H9 (cell line): ENCODE measurements around the gene SPTBN5. TPM values are rescaled to one million over a fixed set of nuclear protein-coding genes. Genes with fewer than 3 reads are reported as not detected.

ENCODE experiments used
- DNase-seq: peaks from one replicate; pipeline ENCODE4 v3.0.0-alpha.2; 2017
- H2AFZ ChIP-seq: one replicate; pipeline ENCODE4 v1.6.1; 2013; ENCODE audit warnings: mild to moderate bottlenecking, low read length, control low read depth, moderate library complexity
- H2AK5ac ChIP-seq: 2 replicates; pipeline ENCODE4 v1.6.1; 2013; ENCODE audit warnings: low read length, control low read depth, mixed read lengths; ENCODE audit not compliant: insufficient read length
- H2BK120ac ChIP-seq: one replicate; pipeline ENCODE4 v1.6.1; 2013; ENCODE audit warnings: low read depth, mild to moderate bottlenecking, low read length, control low read depth, inconsistent platforms; ENCODE audit not compliant: poor library complexity, severe bottlenecking
- H2BK12ac ChIP-seq: 2 replicates; pipeline ENCODE4 v1.6.1; 2013; ENCODE audit warnings: low read length, control low read depth, mixed read lengths, low read depth; ENCODE audit not compliant: insufficient read length
- H2BK15ac ChIP-seq: 2 replicates; pipeline ENCODE4 v1.6.1; 2013; ENCODE audit warnings: low read depth, low read length, control low read depth
- H2BK20ac ChIP-seq: one replicate; pipeline ENCODE4 v1.6.1; 2013; ENCODE audit warnings: low read depth, mild to moderate bottlenecking, low read length, control low read depth, inconsistent platforms; ENCODE audit not compliant: poor library complexity, severe bottlenecking
- H2BK5ac ChIP-seq: 2 replicates; pipeline ENCODE4 v1.6.1; 2013; ENCODE audit warnings: low read length, control low read depth, mixed read lengths; ENCODE audit not compliant: insufficient read length
- H3K14ac ChIP-seq: 2 replicates; pipeline ENCODE4 v1.6.1; 2013; ENCODE audit warnings: low read length, control low read depth; ENCODE audit not compliant: insufficient read depth
- H3K18ac ChIP-seq: 2 replicates; pipeline ENCODE4 v1.6.1; 2013; ENCODE audit warnings: low read depth, mild to moderate bottlenecking, mixed read lengths, low read length, control low read depth; ENCODE audit not compliant: insufficient read length
- H3K23ac ChIP-seq: 2 replicates; pipeline ENCODE4 v1.6.1; 2013; ENCODE audit warnings: low read length, control low read depth, mixed read lengths, low read depth; ENCODE audit not compliant: insufficient read length
- H3K23me2 ChIP-seq: 2 replicates; pipeline ENCODE4 v1.6.1; 2013; ENCODE audit warnings: low read depth, mild to moderate bottlenecking, mixed read lengths, low read length, control low read depth; ENCODE audit not compliant: insufficient read length, poor library complexity, severe bottlenecking
- H3K27ac ChIP-seq: 2 replicates; pipeline ENCODE4 v1.5.1; 2013; ENCODE audit warnings: low read length, control low read depth, mixed read lengths, low read depth; ENCODE audit not compliant: insufficient read length
- H3K27me3 ChIP-seq: 2 replicates; pipeline ENCODE4 v1.6.1; 2013; ENCODE audit warnings: low read length, control low read depth, inconsistent platforms; ENCODE audit not compliant: insufficient read depth
- H3K4ac ChIP-seq: 2 replicates; pipeline ENCODE4 v1.6.1; 2013; ENCODE audit warnings: low read depth, mild to moderate bottlenecking, control low read depth, inconsistent platforms, low read length, moderate library complexity
- H3K4me1 ChIP-seq: 2 replicates; pipeline ENCODE4 v1.6.1; 2013; ENCODE audit warnings: low read length, control low read depth, inconsistent platforms; ENCODE audit not compliant: insufficient read depth
- H3K4me2 ChIP-seq: 2 replicates; pipeline ENCODE4 v1.6.1; 2013; ENCODE audit warnings: low read length, control low read depth, mixed read lengths; ENCODE audit not compliant: insufficient read length, insufficient read depth
- H3K56ac ChIP-seq: 2 replicates; pipeline ENCODE4 v1.6.1; 2013; ENCODE audit warnings: low read depth, mild to moderate bottlenecking, mixed read lengths, low read length, control low read depth; ENCODE audit not compliant: insufficient read length
- H3K79me1 ChIP-seq: 2 replicates; pipeline ENCODE4 v1.6.1; 2013; ENCODE audit warnings: low read depth, mild to moderate bottlenecking, moderate library complexity, low read length, control low read depth, inconsistent platforms; ENCODE audit not compliant: insufficient read depth, poor library complexity, severe bottlenecking
- H3K79me2 ChIP-seq: 2 replicates; pipeline ENCODE4 v1.6.1; 2013; ENCODE audit warnings: low read length, control low read depth, inconsistent platforms; ENCODE audit not compliant: insufficient read depth
- H3K9ac ChIP-seq: 2 replicates; pipeline ENCODE4 v1.6.1; 2013; ENCODE audit warnings: low read length, control low read depth, mixed read lengths; ENCODE audit not compliant: insufficient read length; ENCODE audit errors: extremely low read depth
- H3K9me3 ChIP-seq: one replicate; pipeline ENCODE4 v1.6.1; 2013; ENCODE audit warnings: low read depth, low read length, inconsistent platforms; ENCODE audit not compliant: control insufficient read depth
- H3T11ph ChIP-seq: one replicate; pipeline ENCODE4 v1.6.1; 2013; ENCODE audit warnings: mild to moderate bottlenecking, low read length, control low read depth, inconsistent platforms
- H4K20me1 ChIP-seq: one replicate; pipeline ENCODE4 v1.6.1; 2013; ENCODE audit not compliant: control insufficient read depth, insufficient read length, insufficient read depth
- H4K5ac ChIP-seq: 2 replicates; pipeline ENCODE4 v1.6.1; 2013; ENCODE audit warnings: low read depth, mild to moderate bottlenecking, mixed read lengths, low read length, control low read depth; ENCODE audit not compliant: insufficient read length
- H4K8ac ChIP-seq: replicated peaks from 2 replicates; pipeline ENCODE4 v1.6.1; 2013; ENCODE audit warnings: low read length, control low read depth, mixed read lengths, low read depth; ENCODE audit not compliant: insufficient read length
- H4K91ac ChIP-seq: 2 replicates; pipeline ENCODE4 v1.6.1; 2013; ENCODE audit warnings: low read depth, mild to moderate bottlenecking, moderate library complexity, mixed read lengths, low read length, control low read depth; ENCODE audit not compliant: insufficient read length
- H3K27ac Mint-ChIP-seq, 3 experiments: 2 replicates in 2 of 3; 3 replicates in 1 of 3; pipeline ENCODE4 v1.8.0; 2020 to 2021; ENCODE audit warnings: mixed read lengths in 3 of 3, mild to moderate bottlenecking in 1 of 3, moderate library complexity in 1 of 3
- H3K27me3 Mint-ChIP-seq: 2 replicates; pipeline ENCODE4 v1.8.0; 2021; ENCODE audit warnings: low read depth, mild to moderate bottlenecking, moderate library complexity, mixed read lengths
- H3K36me3 Mint-ChIP-seq, 3 experiments: 2 replicates in 2 of 3; 3 replicates in 1 of 3; pipeline ENCODE4 v1.8.0; 2020 to 2021; ENCODE audit warnings: low read depth in 3 of 3, mixed read lengths in 3 of 3; ENCODE audit not compliant: insufficient read depth in 1 of 3
- H3K4me1 Mint-ChIP-seq, 2 experiments: 2 replicates each; pipeline ENCODE4 v1.8.0; 2020; ENCODE audit warnings: mixed read lengths in 2 of 2
- H3K4me3 Mint-ChIP-seq, 2 experiments: 2 replicates in 1 of 2; 3 replicates in 1 of 2; pipeline ENCODE4 v1.8.0; 2020 to 2021; ENCODE audit warnings: mild to moderate bottlenecking in 2 of 2, mixed read lengths in 2 of 2, moderate library complexity in 1 of 2
- H3K9me3 Mint-ChIP-seq, 2 experiments: 2 replicates in 1 of 2; 3 replicates in 1 of 2; pipeline ENCODE4 v1.8.0; 2020; ENCODE audit warnings: mild to moderate bottlenecking in 2 of 2, mixed read lengths in 2 of 2, moderate library complexity in 1 of 2
- CTCF ChIP-seq: fragments of 200-600 bp; sonication (generic); conservative IDR thresholded peaks from 3 replicates; pipeline ENCODE4 v1.8.0; 2021; ENCODE audit warnings: antibody characterized with exemption, mild to moderate bottlenecking
- WGBS: extraction: QIAGEN DNeasy Blood & Tissue Kit; methylation state at CpG from one replicate; pipeline ENCODE4 v1.1.7; 2013; ENCODE audit warnings: missing lambda C conversion rate, low lambda C conversion rate, mixed read lengths; ENCODE audit not compliant: insufficient read length; ENCODE audit errors: extremely low coverage; 5-methylcytosine and 5-hydroxymethylcytosine counted together
- total RNA-seq: library from RNA; stranded (reverse); gene quantifications from 2 replicates; pipeline ENCODE4 v1.2.1, GENCODE V29; 2021

The SPTBN5 gene
- total RNA-seq, 1 experiment from 2014 or later: 0.90 TPM

- Mint-ChIP-seq H3K4me3 (no peak overlapping the region), H3K27me3 (peaks cover 24% of the 10 kb centered on the region), H3K4me1 (peaks cover 0 to 6% of the 10 kb centered on the region in 2 experiments; a peak in 2 of 4 replicates), H3K36me3 (peaks cover 0 to 1% (median 0%) of the 10 kb centered on the region in 3 experiments; a peak in 1 of 7 replicates), H3K27ac (no peak overlapping the region), H3K9me3 (no peaks in the 10 kb centered on the region; a peak in 2 of 5 replicates)
- no peaks in the 10 kb centered on the region for H3K4me1 ChIP-seq
- H3K79me2 ChIP-seq: no peaks in the 10 kb centered on the region
- no peaks in the 10 kb centered on the region for H3K9me3 ChIP-seq
- no peak overlapping the region for H2BK12ac ChIP-seq
- peaks cover 6% of the 10 kb centered on the region; the same call in 1 of the 2 replicates for H3K27me3 ChIP-seq
- no peaks in the 10 kb centered on the region for H3K23me2 ChIP-seq
- TF ChIP-seq CTCF: no peak
- H2BK20ac ChIP-seq: no peak overlapping the region
- H3K4ac ChIP-seq: no peak overlapping the region
- no peak overlapping the region for H2AFZ ChIP-seq
- no peak overlapping the region for H2BK5ac ChIP-seq
- no peak for DNase-seq
- no peak overlapping the region for H3K14ac ChIP-seq
- H3K23ac ChIP-seq: no peak overlapping the region
- no peak overlapping the region for H3K56ac ChIP-seq
- H4K20me1 ChIP-seq: no peaks in the 10 kb centered on the region
- WGBS: no CpG with 5 or more reads among the region's 12 CpGs
- H4K91ac ChIP-seq: no peak overlapping the region
- H3K18ac ChIP-seq: no peak overlapping the region
- no peak overlapping the region for H3K4me2 ChIP-seq
- H4K5ac ChIP-seq: no peak overlapping the region
- no peak overlapping the region for H2BK120ac ChIP-seq
- no peak overlapping the region for H4K8ac ChIP-seq
- no peak overlapping the region for H3T11ph ChIP-seq
- H2BK15ac ChIP-seq: no peak overlapping the region
- no peak overlapping the region for H3K9ac ChIP-seq
- no peak overlapping the region for H2AK5ac ChIP-seq
- H3K79me1 ChIP-seq: no peaks in the 10 kb centered on the region
- no peak overlapping the region for H3K27ac ChIP-seq
These were observed 17.2 kb downstream of the SPTBN5 start for GRCh38 chr15:41876689-41877088.
